GM19099 (cell line): ENCODE results near the gene PATL2.
A peak's percentile ranks its signal among the peaks of the same experiment; 100 is the strongest.

Experiments used
- POLR2A ChIP-seq: IDR thresholded peaks from 3 replicates; pipeline ENCODE4 v1.6.1; 2011; ENCODE audit warnings: low read depth; ENCODE audit not compliant: insufficient read length; ENCODE audit errors: extremely low read depth

PATL2 gene

GRCh38 chr15:44711096-44711742 lies at the start of gene PATL2, which contains the start of gene B2M:
PATL2 (minus strand) TSS chr15:44711323; CDS start chr15:44676490, 34,833 bp downstream.
B2M (plus strand) TSS chr15:44711517; CDS start chr15:44711547, 30 bp downstream.
- peak; percentile 100 for TF ChIP-seq POLR2A

DNA sequence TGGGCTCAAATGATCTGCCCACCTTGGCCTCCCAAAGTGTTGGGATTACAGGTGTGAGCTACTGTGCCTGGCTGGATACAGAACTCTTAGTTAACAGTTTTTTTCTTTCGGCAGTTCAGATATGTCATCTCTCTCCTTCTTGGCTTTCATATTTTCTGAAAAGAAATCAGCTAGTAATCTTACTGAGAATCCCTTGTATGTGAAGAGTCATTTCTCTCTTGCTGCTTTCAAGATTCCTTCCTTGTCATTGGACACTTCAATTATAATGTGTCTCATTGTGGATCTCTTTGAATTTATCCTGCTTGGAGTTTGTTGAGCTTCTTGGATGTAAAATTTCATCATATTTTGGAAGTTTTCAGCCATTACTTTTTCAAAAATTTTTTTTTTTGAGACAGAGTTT lies 42.2 kb upstream of the PATL2 start:
- no peak for TF ChIP-seq POLR2A

DNA sequence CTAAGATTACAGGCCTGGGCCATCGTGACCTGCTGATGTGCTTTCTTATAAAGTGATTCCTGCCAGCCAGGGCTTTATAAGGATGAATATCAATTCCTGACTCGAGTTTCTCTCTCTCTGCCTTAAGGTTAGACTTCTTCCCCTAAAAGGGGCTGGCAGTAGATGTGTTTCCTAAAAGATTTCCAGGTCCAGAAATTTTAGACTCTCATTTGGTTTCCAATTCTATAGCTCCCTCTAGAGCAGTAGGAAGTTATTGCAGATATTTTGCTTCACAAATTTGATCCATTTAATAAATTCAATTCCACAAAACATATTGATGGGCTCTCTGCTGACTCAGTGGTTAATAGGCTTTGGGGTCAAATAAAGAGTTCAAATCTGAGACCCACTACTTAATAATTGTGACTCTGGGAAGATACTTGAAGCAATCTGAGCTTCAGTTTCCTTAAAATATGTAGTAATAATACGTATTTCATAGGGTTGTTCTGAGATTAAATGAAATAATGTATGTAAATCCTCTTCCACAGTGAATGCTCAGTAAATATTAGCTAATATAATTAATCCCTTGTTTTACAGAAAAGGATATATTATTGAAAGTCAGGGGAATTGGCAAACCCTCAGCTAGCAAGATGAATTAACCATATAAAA lies 27.3 kb upstream of the PATL2 start:
- no peak for TF ChIP-seq POLR2A

GRCh38 chr15:44736181-44736765 lies 25.1 kb upstream of the PATL2 start, which contains the start of gene TRIM69:
TRIM69 (plus strand) TSS chr15:44736528; CDS start chr15:44736705, 177 bp downstream.
- peak; percentile 23 for TF ChIP-seq POLR2A

DNA sequence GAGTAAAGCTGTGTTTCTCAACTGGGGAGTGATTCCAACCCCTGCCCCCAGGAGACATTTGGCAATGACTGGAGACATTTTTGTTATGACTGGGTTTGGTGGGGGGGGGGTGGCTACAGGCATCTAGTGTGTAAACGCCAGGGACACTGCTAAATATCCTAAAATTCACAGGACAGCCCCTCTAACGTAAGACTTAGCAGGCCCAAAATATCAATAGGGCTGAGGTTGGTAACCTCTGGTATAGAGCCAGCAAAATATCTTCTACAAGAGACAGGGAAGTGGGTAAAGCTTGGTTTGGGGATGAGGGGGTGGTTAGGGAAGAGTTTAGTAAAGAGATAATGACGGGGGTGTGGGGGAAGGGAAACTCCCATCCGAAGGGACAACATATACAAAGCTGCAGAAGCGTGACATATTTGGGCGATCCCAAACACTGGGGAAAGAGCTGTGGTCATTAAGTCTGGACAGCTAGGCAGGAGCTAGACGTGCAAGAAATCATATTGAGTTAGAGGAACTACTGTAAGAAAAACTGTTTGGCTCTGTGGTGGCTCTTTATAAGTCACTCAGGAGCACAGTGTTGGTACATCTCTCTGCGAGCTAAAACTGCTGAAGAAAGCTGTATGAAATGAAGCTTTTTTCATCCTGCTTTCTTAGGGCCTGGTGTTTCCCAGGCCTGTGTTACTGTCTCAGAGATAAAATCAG lies 24.5 kb upstream of the PATL2 start:
- no peak for TF ChIP-seq POLR2A

DNA sequence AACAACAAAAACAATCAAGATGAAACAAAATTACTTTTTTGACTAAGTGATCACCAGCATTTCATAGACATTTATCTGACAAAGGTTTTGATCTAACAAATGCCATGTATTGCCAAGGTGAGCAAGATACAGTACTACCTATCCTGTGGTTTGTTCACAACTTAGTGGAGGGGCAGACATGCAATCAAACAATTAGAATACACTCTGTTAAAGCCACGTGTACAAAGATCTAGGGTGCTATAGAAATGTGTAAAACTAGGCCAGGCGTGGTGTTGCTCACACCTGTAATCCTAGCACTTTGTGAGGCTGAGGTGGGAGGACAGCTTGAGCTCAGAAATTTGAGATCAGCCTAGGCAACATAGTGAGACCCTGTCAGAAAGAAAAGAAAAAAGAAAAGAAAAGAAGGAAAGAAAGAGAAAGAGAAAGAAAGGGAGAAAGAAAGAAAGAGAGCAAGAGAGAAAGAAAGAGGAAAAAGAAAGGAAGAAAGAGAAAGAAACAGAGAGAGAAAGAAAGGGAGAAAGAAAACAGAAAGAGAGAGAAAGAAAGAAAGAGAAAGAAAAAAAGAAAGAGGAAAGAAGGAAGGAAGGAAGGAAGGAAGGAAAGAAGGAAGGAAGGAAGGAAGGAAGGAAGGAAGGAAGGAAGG lies 23.8 kb upstream of the PATL2 start:
- TF ChIP-seq POLR2A = no peak

GRCh38 chr15:44729408-44730127 lies 18.4 kb upstream of the PATL2 start:
- TF ChIP-seq POLR2A = no peak

DNA sequence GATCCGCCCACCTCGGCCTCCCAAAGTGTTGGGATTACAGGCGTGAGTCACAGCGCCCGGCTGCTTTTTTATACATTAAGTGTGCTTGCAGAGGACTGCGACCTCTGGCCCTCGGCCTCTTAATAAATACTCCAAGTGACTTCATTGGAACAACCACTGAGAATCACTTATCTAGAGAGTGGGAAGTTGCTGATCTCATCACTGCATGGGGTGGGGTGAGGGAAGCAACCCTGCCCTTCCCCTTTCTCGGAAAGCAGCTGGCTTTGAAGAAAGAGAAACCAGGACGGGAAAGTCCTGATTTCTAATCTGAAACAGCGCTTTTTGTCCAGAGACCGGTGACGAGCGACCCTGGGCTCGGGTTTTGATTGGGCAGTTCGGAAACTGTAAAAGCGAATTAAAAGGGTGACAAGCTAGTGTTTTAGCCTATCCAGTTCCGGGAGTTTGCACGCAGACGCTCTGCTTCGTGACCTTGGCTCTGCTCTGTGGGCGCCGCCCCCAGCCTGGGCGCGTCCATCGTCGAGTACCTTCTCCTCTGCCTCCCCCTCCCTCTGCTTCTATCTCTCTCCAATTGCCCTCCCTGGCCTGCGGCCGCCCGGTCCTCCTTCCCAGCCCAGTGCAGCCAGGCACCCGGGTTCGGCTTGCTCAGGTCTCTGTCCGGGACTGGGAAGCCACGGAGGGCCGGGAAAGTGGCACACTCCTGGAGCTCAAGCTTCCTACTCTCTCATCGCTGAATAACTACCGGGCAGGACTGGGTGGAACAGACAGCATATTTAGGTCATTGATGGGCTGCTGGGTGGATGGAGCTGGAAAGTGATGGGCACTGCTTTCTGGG lies 17.7 kb upstream of the PATL2 start:
- peak; percentile 95 for TF ChIP-seq POLR2A

GRCh38 chr15:44727485-44728231 lies 16.5 kb upstream of the PATL2 start:
- peak; percentile 12 for TF ChIP-seq POLR2A

DNA sequence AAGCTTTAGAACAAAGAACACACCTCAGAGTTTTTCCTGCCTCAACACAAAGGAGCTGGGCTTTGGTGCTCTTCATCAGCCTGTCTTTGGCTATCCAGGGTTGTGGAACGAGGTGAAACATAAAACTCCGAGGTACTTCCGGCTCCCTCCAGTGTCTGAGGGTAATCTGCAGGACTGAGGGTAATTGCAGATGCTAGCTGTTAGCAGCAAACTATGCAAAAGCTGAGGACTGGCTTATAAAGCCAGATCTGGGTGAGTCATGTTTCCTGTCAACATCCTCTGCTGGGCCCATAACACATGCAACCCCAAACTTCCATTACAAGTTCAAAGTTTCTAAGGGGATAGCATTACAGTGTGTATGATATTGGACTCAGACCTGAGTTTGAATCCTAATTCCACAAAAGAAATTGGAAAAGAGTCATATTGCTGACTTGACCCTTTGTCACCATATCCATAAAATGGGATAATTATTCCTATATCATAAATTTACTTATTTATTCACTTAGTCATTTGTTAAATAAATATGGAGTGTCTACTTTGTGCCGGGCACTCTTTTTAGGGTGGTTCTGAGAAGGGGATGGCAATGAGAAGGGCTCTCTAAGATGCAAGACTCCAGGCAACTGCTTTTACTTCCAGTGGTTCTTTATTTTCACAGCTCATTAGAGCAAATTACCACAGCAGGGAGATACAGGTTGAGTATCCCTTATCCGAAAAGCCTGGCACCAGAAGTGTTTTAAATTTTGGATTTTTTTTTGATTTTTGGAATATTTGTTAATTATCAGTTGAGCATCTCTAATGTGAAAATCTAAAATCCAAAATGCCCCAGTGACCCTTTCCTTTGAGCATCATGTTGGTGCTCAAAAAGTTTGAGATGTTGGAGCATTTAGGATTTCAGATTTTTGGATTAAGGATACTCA lies 15.7 kb upstream of the PATL2 start:
- peak; percentile 96 for TF ChIP-seq POLR2A

- no peak for TF ChIP-seq POLR2A
Measured at GRCh38 chr15:44726136-44726535, 15.0 kb upstream of the PATL2 start.

GRCh38 chr15:44722011-44722410 lies 10.9 kb upstream of the PATL2 start:
- no peak for TF ChIP-seq POLR2A
